ENCODE data around the gene PLIN5.

Gene PLIN5

DNA sequence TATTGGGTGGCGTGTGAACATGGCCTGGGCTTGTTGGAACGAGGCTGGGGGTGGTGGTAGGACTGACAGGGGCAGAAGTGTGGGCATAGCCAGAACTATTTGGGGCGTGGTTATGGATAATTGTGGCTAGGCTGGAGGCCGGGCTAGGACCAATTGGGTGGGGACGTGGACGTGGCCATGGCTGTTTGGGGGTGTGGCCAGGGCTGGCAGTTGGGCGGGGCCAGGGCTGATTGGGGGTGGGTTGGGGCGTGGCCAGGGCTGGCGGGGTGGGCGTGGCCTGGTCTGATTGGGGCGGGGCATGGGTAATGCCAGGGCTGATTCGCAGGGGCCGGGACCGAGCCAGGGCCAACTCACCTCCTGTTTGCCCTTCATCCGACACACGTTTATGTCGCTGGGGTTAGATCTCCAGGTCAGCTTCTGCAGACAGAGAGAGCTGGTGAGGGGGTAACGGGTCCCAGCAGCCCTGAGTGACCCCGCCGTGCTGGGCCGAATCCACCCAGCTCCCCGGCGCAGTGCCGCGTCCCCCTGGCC, 21.6 kb upstream of the PLIN5 start:
- DNase-seq (ENCODE audit: low spot score in 2 of 2) = no peak
- peaks cover 8% of the 10 kb centered on the region for H3K9me3 Mint-ChIP-seq
- H3K4me1 Mint-ChIP-seq = peaks cover 6% of the 10 kb centered on the region
- peaks cover 7% of the 10 kb centered on the region for H3K36me3 Mint-ChIP-seq
- H3K27ac Mint-ChIP-seq = no peak overlapping the region
- ATAC-seq (ENCODE audit: low read depth) = no peak
- H3K27me3 Mint-ChIP-seq = peaks cover 28% of the 10 kb centered on the region
- no peak overlapping the region for H3K4me3 Mint-ChIP-seq

DNA sequence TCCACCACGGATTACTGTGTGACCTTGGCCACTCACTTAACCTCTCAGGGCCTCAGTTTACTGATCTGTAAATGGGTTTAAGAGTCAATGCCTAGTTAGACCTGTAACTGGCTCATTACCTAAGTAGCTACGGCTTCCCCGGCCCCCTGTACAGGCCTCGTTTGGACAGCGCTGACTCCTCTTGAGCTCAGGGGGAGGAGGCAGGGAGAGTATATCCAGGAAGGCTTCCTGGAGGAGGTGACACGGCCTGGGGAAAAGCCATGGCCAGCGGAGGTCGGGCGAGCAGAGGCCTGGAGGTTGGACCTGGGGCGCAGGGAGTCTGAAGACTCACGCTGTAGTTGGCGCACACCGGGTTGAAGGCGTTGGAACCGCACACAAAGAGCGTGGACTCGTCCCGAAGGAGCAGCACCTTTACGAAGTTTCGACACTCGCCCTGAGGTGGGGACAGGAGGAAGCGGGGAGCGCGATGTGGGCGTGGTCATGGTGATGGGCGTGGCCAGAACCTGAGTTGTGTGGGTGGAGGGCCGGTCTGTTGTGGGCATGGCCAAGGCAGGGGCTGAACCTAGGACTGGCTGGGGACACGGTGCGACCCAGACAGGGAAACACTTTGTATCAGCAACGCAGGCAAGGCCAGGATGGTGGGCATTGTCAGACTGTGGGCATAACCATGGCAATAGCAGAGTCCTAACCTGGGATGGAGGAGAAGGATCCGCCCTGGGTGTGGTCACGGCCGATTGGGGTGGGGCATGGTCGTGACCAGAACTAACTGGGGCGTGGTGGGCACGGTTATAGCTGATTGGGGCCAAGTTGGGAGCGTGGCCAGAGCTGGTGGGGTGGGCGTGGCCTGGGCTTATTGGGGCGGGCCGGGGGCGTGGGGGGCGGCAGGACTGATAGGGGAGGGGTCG, 20.9 kb upstream of the PLIN5 start:
- ATAC-seq (ENCODE audit: low read depth) (no peak), DNase-seq (ENCODE audit: low spot score in 2 of 2) (no peak)
- Mint-ChIP-seq H3K27ac (no peak overlapping the region), H3K4me1 (peaks cover 6% of the 10 kb centered on the region), H3K9me3 (peaks cover 8% of the 10 kb centered on the region), H3K36me3 (peaks cover 7% of the 10 kb centered on the region), H3K27me3 (peaks cover 28% of the 10 kb centered on the region), H3K4me3 (no peak overlapping the region)

DNA sequence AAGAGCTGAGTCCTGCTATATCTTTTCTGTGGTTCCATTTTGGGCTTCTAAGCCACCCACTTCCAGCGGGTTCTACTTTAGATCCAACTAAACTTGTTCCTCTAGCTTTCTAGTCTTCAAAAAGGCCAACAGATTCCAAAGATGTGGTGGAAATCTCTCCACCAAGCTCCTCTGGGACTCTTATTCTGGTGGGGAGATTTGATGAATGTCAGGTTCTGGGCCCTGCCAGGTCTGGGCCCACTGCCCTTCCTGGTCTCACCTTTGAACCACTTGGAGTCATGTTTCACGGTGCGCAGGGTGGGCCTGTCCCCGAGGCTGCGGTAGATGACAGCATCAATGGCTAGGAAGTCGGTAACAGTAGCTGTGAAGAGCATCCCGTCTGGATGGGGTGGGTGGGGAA, 19.7 kb upstream of the PLIN5 start:
- no peak for ATAC-seq (ENCODE audit: low read depth)
- Mint-ChIP-seq H3K27me3 (peaks cover 27% of the 10 kb centered on the region), H3K4me1 (peaks cover 6% of the 10 kb centered on the region), H3K4me3 (no peak overlapping the region), H3K9me3 (peaks cover 8% of the 10 kb centered on the region), H3K27ac (no peak overlapping the region), H3K36me3 (peaks cover 7% of the 10 kb centered on the region)
- no peak for DNase-seq (ENCODE audit: low spot score in 2 of 2)

DNA sequence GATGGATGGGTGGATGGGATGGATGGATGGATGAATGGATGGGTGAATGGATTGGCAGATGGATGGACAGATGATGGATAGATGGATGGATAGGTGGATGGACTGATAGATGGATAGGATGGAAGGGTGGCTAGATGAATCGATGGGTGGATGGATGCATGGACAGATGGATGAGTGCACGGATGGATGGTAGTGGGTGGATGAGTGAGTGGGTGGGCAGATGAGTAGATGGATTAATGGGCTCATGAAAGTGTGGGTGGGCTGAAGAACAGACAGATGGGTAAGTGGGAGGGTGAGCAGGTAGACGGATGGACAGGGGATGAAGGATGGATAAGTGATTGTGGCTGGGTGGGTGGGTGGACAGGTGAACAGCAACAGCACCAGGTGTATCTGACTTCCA, 18.8 kb upstream of the PLIN5 start:
- DNase-seq (ENCODE audit: low spot score in 2 of 2) = no peak
- no peak overlapping the region for H3K27ac Mint-ChIP-seq
- H3K4me3 Mint-ChIP-seq = no peak overlapping the region
- peaks cover 8% of the 10 kb centered on the region for H3K9me3 Mint-ChIP-seq
- peaks cover 27% of the 10 kb centered on the region for H3K27me3 Mint-ChIP-seq
- H3K4me1 Mint-ChIP-seq = peaks cover 6% of the 10 kb centered on the region
- peaks cover 7% of the 10 kb centered on the region for H3K36me3 Mint-ChIP-seq
- no peak for ATAC-seq (ENCODE audit: low read depth)

DNA sequence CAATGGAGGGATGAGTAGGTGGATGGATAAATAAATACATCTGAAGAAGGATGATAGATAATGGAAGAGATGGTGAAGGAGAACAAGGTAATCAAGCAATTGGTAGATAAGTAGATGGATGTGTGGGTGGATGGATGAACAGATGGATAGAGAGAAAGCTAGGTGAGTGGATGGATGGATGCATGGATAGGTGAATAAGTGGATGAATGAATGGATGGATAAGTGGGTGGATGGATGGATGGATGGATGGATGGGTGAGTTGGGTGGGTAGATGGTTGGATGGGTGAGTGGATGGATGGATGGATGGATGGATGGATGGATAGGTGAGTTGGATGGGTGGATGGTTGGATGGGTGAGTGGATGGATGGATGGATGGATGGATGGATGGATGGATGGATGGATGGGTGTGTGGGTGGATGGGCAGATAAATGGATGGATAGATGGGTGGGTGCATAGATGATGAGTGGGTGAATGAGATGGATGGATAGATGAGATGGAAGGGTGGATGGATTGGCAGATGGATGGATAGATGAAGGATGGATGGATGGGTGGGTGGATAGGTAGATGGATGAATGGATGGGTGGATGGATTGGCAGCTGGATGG, 18.2 kb upstream of the PLIN5 start:
- Mint-ChIP-seq H3K4me1 (peaks cover 6% of the 10 kb centered on the region), H3K4me3 (no peak overlapping the region), H3K36me3 (peaks cover 7% of the 10 kb centered on the region), H3K27me3 (peaks cover 27% of the 10 kb centered on the region), H3K27ac (no peak overlapping the region), H3K9me3 (peaks cover 8% of the 10 kb centered on the region)
- DNase-seq (ENCODE audit: low spot score in 2 of 2) = no peak
- ATAC-seq (ENCODE audit: low read depth) = no peak

DNA sequence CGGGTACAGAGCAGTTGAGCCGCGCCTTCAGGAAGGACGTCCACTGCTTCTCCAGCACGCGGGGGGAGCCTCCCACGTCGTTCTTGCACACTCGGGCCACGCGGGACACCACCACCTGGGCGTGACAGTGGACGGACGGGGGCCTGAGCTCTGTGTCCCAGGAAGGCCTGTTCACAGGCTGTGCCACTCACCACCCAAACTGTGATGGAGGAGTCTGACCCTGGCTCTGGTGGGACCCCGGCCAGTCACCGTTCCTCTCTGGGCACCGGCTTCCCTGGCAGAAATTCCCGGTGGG, 17.4 kb upstream of the PLIN5 start:
- peaks cover 26% of the 10 kb centered on the region for H3K27me3 Mint-ChIP-seq
- H3K27ac Mint-ChIP-seq = no peak overlapping the region
- H3K9me3 Mint-ChIP-seq = peaks cover 8% of the 10 kb centered on the region
- no peak for ATAC-seq (ENCODE audit: low read depth)
- no peak for DNase-seq (ENCODE audit: low spot score in 2 of 2)
- H3K36me3 Mint-ChIP-seq = peaks cover 7% of the 10 kb centered on the region
- H3K4me1 Mint-ChIP-seq = peaks cover 4% of the 10 kb centered on the region
- no peak overlapping the region for H3K4me3 Mint-ChIP-seq

DNA sequence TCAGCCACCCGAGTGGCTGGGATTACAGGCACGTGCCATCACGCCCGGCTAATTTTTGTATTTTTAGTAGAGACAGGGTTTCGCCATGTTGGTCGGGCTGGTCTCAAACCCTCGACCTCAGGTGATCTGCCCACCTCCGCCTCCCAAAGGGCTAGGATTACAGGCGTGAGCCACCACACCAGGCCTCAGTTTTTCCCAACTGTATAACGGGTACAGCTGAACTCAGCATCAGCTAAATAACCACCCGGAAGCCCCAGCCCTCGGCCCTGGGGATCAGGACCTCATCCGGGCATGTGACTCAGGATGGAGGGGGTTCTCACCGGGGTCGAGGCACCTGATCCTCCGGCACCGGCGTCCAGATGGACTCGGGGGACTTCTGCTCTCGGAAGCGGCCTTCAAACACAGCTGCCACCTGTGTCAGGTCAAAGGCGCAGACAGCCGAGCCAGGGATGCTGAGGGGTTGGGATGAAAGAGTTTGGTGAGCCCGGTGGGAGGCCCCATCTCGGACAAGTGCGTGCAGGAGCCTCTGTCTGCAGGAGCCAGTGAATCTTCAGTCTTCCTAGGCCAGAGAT, 15.5 kb upstream of the PLIN5 start:
- H3K27ac Mint-ChIP-seq = no peak overlapping the region
- peaks cover 8% of the 10 kb centered on the region for H3K9me3 Mint-ChIP-seq
- H3K4me1 Mint-ChIP-seq = peaks cover 2% of the 10 kb centered on the region
- peaks cover 23% of the 10 kb centered on the region for H3K27me3 Mint-ChIP-seq
- DNase-seq (ENCODE audit: low spot score in 2 of 2) (no peak), ATAC-seq (ENCODE audit: low read depth) (no peak)
- H3K36me3 Mint-ChIP-seq = peaks cover 7% of the 10 kb centered on the region
- H3K4me3 Mint-ChIP-seq = no peak overlapping the region

DNA sequence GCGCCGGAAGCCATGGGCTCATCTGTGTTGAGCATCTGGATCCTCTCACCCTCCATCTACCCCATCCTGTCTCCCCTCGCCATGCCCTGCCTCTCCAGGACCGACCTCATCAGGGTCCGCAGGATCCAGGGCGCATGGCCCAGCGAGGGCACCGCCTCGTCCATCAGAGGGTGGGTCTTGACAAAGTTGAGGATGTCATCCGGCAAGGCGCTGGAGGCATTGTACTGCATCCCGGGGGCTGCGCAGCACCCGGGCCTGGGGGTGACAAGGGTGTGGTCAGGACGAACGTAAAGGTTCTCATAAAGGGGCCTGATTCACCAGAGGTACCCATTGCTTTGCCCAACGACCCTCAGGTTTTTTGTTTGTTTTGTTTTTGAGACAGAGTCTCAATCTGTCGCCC, 15.0 kb upstream of the PLIN5 start:
- Mint-ChIP-seq H3K4me3 (no peak overlapping the region), H3K4me1 (peaks cover 2% of the 10 kb centered on the region), H3K9me3 (peaks cover 8% of the 10 kb centered on the region), H3K27me3 (peaks cover 24% of the 10 kb centered on the region), H3K36me3 (peaks cover 7% of the 10 kb centered on the region), H3K27ac (peak overlapping the region; percentile 6)
- no peak for DNase-seq (ENCODE audit: low spot score in 2 of 2)
- no peak for ATAC-seq (ENCODE audit: low read depth)

DNA sequence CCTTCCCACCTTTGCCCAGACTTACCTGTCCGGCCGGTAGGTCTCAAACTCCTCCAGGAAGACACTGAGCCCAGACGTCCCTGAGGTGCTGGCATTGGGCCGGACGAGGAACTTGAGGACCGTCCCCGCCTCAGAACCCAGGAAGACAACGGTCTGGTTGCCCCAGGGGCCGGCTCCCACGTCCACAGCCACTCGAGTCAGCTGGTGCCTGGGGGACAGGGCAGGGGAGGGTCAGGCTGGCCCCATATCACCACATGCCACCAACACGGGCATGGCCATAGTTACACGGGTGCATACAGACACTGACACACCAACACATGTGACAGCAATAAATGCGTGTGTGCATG, 13.2 kb upstream of the PLIN5 start:
- H3K27me3 Mint-ChIP-seq = peaks cover 18% of the 10 kb centered on the region
- H3K4me3 Mint-ChIP-seq = no peak overlapping the region
- no peak overlapping the region for H3K27ac Mint-ChIP-seq
- H3K36me3 Mint-ChIP-seq = peaks cover 4% of the 10 kb centered on the region
- peaks cover 4% of the 10 kb centered on the region for H3K9me3 Mint-ChIP-seq
- H3K4me1 Mint-ChIP-seq = no peaks in the 10 kb centered on the region
- no peak for ATAC-seq (ENCODE audit: low read depth)
- DNase-seq (ENCODE audit: low spot score in 2 of 2) = no peak

DNA sequence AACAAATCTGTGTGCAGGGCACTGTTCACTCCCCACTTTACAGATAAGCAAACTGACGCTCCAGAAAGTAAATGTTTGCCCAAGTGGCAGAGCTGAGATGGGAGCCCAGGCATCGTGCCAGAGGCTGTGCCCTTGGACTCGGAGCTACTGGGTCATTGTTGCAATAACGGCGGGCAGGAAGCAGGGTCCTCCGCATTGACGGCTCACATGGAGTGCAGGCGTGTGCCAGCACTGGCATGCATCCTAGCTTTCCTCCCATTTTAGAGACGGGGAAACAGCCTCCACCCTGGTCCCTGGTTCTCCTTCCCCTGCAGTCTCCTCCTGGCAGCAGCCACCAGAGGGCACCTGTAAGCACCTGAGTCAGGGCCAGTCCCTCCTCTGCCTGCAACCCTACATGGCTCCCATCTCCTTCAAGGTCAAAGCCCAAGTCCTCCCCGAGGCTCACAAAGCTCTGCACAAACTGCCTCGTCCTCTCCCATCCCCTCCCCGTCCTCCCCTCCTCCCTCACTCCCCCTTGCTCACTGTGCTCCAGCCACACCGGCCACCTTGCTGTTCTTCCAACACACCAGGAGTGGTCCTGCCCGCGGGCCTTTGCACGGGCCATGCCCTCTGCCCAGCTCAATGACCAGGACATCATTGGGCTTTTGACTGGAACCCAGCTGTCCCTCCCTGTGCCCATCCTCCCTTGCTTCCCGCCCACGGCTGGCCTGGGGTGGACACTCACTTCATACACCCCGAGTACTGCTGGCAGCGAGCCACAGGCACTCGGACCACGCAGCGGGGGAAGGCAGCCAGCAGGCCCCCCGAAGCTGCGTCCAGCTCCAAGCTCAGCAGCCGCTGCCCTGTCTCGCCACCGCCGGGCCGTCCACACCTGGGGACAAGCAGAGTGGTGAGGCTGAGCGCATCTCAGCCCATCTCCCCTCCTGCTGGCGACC, 12.5 kb upstream of the PLIN5 start:
- Mint-ChIP-seq H3K27me3 (peaks cover 12% of the 10 kb centered on the region), H3K9me3 (no peaks in the 10 kb centered on the region), H3K4me1 (no peaks in the 10 kb centered on the region), H3K27ac (no peak overlapping the region), H3K36me3 (no peaks in the 10 kb centered on the region), H3K4me3 (no peak overlapping the region)
- no peak for DNase-seq (ENCODE audit: low spot score in 2 of 2)
- no peak for ATAC-seq (ENCODE audit: low read depth)

DNA sequence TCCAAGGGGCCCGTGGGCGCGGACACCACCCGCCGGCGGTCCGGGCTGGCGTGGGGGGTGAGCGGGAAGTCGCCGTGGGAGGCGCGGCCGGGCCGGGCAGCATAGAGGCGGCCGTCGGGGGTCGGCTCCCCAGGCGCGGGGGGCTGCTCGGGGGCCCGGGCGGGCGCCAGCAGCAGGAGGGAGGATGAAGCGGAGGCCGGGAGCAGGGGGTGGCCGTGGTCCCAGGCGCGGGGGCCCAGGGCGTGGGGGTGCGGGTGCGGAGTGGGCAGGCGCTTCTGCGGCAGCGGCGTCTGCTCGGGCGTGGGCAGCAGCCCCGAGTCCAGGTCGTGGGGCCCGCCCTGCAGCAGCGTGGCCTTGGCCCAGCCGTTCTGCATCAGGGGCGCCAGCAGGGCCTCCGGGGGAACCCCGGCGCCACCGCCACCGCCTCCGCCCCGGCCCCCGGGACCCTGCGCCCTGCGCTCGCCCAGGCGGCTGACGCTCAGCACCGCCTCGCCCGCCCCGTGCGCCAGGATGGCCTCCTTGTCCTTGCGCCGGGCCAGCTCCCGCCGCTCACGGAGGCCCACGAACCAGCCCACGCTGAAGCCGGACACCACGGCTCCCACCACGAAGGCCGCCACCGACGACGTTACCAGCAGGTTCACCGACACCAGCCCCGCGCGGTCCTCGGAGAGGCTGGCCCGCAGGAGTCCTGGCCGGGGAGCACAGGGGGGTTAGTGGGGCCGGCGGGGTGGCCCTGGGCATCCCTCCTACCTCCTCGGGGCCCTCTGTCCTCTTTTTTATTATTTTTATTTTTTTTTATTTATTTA, 9.0 kb upstream of the PLIN5 start:
- Mint-ChIP-seq H3K4me1 (peaks cover 4% of the 10 kb centered on the region), H3K36me3 (no peaks in the 10 kb centered on the region), H3K27ac (no peak overlapping the region), H3K4me3 (no peak overlapping the region), H3K9me3 (no peaks in the 10 kb centered on the region), H3K27me3 (peaks cover 13% of the 10 kb centered on the region)
- no peak for ATAC-seq (ENCODE audit: low read depth)
- no peak for DNase-seq (ENCODE audit: low spot score in 2 of 2)

DNA sequence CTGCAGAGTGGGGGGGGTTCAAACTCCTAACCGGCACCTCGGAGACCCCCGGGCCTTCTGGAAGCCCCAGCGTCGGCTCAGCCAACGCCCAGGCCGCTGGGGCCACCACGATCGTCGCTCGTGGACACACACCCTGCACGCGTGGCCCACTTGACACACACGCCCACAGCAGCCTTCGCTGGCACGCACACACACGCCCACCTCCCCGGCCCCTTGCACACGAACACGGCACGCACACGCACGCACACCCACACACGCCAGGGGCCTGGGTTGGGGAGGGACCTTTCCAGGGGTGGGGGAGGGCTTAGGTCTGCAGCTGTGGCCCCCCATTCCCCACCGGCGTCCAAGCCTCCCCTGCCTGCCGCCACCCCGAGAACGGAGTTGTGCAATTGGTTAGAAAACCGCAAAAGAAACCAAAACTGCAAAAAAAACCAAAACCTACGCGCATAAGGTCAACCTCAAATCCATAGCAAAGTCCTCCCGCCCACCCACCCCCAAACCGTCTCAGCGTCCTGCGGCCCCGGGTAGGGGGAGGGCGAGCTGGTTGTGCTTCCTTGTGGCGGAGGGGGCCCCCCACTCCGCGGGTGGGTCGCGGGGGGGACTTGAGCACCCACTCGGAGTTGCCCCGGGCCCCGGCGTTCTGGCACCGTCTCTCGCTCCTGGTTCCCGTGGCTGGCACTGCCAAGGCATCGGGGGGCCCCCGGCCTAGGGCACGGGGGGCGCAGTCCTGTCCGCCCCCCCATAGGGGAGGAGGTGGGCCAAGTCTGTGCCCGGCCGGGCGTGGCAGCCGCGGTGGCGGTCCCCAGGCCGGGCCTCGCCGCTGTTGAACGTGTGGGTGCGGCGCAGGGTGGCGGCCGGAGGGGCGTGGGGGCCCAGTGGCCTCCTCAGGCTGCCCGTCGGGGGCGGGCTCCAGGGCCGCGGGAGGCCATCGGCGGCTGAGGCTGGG, 8.1 kb upstream of the PLIN5 start:
- H3K36me3 Mint-ChIP-seq = no peaks in the 10 kb centered on the region
- no peak overlapping the region for H3K27ac Mint-ChIP-seq
- DNase-seq (ENCODE audit: low spot score in 2 of 2) (no peak), ATAC-seq (ENCODE audit: low read depth) (no peak)
- no peak overlapping the region for H3K4me3 Mint-ChIP-seq
- no peaks in the 10 kb centered on the region for H3K9me3 Mint-ChIP-seq
- peaks cover 4% of the 10 kb centered on the region for H3K4me1 Mint-ChIP-seq
- H3K27me3 Mint-ChIP-seq = peaks cover 13% of the 10 kb centered on the region
